T-helper 9 cell (primary cell): ENCODE measurements around the gene TUSC2.
A peak's percentile ranks its signal among the peaks of the same experiment; 100 is the strongest.
"Not testable (repeated sequence)": the region's sequence is repeated elsewhere in the genome, so short reads cannot be mapped to it uniquely, and the experiment has no call there.

Experiments used
- DNase-seq: peaks from one replicate; pipeline ENCODE4 v3.0.0-alpha.2; 2020

Gene TUSC2

GRCh38 chr3:50293079-50293801 lies 34.8 kb downstream of the TUSC2 start:
- no peak for DNase-seq

DNA sequence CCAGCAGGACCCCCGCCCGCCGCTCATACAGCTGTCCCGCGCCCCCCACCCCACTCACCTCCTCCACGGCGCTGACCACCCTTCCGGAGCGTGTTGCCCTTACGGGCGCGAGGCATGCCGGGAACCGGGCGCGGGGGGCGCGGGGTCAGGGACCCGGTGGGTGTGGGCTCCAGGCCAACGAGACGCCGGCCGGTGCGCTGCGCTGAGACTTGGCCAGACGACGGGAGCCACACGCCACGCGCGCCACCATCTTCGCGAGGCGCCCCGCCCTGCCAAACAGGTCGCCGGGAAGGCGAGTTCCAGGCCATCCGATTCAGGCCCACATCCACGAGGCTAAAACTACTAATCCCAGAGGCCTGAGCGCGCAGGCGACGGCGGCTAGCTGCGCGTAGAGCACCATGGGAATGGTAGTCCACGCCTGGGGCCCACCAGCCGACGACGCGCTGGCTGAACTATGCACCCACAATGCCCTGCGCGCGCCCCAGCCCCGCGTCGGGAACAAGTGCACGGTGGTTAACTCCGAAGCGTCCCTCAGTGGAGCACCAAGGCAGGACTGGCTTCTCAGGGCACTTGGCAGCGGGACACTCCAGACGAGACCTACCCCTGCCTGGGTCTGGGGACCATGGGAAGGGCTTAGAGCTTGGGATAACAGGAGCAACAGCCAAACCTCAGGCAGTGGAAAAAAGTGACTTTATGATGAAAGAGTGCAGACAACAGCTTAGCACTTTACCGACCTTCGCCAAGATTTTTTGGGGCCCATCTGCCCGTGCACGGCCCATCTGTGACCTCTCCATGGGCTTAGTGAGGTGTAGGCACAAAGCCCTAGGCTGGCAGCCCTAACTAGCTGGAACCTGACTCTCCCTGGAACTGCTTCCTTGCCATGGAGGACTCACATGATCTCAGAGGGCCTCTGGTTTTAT lies 35.6 kb downstream of the TUSC2 start, which contains the start of gene IFRD2:
TSS of gene IFRD2 (minus strand) at position 271 of the 920 bp plus-strand sequence. CDS start at position 116, 155 bp downstream.
- DNase-seq, result peak; percentile 90

GRCh38 chr3:50290161-50290641 lies 37.8 kb downstream of the TUSC2 start:
- no peak for DNase-seq

- DNase-seq, result no peak
Observed at GRCh38 chr3:50289130-50289529, 38.9 kb downstream of the TUSC2 start.

DNA sequence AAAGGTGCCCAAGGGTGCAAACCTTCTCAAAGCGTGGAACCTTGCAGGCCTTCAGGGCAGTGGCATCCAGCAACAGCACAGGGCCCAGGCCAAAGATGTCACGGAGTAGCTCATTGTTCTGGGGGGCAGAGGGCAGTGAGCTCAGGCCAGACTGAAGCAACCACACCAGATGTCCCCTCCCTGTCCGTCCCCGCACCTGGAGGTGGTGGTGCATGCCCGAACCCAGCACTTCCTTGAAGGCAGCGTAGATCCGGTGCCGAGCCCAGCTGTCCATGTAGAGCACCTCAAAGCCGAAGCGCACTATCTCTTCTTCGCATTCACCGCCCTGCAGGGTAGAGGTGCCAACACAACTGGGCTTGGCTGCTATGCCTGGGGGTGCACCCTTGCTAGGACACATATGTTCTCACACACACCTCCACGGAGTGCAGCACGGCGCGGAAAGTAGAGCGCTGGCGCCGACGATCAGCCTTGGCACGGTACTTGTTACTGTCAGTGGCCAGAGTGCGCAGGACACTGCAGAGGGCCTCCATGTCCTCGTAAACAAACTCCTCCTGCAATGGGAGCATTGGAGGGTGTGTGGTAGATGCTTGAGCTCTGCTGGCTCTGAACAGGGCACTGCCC lies 39.5 kb downstream of the TUSC2 start:
- DNase-seq, result no peak

DNA sequence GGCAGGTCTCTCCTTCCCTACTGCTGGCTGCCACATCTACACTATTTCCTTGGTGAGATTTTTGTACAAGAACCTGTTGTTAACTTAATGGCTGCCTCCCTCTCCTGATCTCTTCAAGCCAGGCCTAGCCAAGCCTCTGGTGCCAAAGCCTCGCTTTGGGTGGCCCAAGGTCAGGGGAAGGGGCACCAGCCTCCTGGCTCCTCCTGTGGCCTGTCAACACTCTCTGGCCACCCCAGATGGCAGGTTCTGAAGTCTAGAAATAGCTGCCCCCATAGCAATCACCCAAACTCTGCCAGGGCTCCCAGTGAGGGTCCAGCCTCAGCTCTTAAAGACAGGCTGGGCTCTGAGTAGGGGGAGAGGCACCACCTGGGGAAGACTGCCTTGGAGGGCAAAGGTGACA lies 40.8 kb downstream of the TUSC2 start:
- no peak for DNase-seq

DNA sequence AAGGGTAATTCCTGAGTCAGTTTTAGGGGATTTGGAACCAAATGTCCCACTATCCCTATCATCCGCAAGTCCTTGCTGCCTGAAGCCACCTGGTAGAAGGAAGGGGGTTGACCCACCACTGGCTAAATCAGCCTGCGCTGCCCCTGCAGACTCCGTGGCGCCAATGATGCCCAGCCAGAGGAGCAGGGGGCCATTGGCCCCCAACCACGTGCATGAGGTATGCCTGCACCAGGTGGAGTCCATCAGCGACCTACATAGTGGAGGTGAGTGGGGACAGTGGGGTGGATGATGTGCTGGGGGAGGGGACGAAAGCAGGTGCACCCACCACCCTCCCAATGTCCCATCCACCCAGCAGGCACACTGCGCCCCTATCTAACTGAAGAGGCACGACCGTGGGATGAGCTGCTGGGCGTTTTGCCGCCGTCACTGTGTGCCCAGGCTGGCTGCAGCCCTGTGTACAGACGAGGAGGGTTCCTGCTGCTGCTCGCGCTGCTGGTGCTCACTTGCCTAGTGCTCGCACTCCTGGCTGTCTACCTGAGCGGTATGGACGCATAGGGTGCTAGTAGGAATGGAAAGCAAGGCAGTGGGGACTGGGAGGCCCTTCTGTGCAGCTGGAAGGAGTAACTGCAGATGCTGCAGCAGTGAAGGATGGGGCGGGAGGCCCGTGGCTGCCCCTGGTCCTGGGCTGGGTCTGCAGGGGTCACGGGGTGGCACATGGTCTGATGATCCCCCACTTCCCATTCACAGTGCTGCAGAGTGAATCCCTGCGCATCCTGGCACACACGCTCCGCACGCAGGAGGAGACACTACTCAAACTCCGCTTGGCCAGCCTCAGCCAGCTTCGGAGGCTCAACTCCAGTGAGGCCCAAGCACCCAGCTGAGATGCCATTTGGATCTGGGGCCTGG lies 41.4 kb downstream of the TUSC2 start:
- no peak for DNase-seq

DNA sequence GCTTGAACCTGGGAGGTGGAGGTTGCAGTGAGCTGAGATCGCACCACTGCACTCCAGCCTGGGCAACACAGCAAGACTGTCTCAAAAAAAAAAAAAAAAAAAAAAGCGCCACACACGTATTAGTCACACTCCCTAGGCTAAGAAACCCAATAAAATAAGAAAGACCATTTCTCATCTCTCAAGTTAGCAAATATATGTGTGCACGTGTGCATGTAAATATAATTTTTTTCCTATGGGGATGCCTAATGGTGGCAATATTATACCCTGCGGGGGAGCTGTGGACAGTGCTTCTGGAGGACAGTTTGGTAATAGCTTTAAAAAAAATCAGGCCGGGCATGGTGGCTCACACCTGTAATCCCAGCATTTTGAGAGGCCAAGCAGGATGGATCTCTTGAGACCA lies 43.9 kb downstream of the TUSC2 start:
- DNase-seq, result not testable (repeated sequence)

DNA sequence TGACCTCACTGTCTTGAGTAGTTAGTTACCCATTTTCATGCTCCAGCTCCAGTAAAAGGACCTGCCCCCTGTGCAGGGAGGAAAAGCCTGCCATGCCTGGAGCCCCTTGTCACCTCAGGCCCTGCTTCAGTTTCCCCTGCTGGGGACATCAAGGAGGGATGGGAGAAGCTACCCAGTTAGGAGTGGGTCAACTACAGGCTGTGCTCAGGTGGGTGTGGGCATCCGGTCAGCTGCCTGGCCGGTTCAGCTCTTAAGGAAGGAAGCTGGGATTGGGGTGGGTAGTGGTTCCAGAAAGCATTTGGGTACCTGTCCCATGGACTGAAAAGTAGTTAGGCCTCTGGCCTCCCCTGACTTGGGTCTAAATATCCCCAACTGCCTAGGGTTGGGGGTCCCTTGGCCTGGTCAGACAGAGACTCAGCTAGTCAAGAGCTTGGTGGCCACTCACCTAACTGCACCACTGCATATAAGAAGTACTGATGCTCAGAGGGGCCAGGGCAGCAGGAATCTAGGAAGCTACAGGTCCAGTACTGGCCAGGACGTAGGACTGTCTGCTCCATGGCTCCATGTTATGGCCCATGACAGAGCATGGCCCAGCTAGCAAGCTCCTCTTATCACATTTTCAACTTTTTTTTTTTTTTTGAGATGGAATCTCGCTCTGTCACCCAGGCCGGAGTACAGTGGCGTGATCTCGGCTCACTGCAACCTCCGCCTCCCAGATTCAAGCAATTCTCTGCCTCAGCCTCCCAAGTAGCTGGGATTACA lies 48.6 kb downstream of the TUSC2 start:
- DNase-seq, result no peak

- DNase-seq, result no peak
Observed at GRCh38 chr3:50278880-50279224, 49.2 kb downstream of the TUSC2 start, which contains the start of gene LSMEM2. Gene LSMEM2, plus strand, starts transcription at chr3:50279087. Its CDS starts 27 bp downstream, at chr3:50279114.

- no peak for DNase-seq
Observed at GRCh38 chr3:50278123-50278879, 49.7 kb downstream of the TUSC2 start.

DNA sequence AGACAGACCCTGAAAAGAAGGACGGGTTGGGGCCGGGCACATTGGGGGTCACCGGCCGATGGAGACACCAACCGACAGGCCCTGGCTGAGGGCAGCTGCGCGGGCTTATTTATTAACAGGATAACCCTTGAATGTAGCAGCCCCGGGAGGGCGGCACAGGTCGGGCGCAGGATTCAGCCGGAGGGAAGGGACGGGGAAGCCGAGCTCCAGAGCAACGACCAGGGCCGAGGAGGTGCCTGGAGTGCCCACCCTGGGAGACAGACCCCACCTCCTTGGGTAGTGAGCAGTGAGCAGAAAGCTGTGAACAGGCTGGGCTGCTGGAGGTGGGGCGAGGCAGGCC lies 51.3 kb downstream of the TUSC2 start:
- no peak for DNase-seq

GRCh38 chr3:50275996-50276761 lies 51.8 kb downstream of the TUSC2 start:
- DNase-seq, result no peak

DNA sequence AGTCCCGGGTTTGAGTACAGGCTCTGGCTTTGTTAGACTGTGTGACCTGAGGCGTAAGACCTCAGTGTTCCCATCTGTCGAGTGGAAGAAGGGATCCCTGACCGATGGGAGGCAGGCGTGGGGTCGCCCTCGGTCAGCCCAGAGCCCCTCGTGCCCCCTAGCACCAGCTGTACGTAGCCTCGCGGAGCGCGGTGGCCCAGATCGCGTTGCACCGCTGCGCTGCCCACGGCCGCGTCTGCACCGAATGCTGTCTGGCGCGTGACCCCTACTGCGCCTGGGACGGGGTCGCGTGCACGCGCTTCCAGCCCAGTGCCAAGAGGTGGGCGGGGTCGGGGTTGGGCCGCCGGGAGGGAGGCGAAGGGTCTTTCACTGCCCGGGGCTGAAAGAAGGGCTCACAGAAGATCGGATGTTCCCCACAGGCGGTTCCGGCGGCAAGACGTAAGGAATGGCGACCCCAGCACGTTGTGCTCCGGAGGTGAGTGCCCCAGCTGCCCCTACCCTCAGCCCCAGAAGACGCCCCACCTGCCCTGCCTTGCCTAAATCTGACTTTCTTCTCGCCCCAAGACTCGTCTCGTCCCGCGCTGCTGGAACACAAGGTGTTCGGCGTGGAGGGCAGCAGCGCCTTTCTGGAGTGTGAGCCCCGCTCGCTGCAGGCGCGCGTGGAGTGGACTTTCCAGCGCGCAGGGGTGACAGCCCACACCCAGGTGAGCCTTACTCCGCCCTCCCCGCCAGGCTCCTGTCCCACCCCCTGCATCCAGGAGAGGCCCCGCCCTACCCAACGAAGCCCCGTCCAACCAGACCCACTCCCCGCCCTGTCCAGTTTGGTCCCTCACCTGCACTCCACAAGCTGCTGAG lies 52.7 kb downstream of the TUSC2 start:
- DNase-seq, result no peak
